K562 (cell line): Measurements from ENCODE around the gene WDR83. TPM values are rescaled to one million over a fixed set of nuclear protein-coding genes. Genes with fewer than 3 reads are reported as not detected.

ENCODE experiments used
- CEBPB ChIP-seq: fragments of 450-650 bp; IDR thresholded peaks from 2 replicates; pipeline ENCODE4 v1.6.1; 2016; ENCODE audit warnings: missing genetic modification characterization, missing compliant biosample characterization
- CREB3 ChIP-seq: fragments of 450-650 bp; conservative IDR thresholded peaks from 2 replicates; pipeline ENCODE4 v1.6.1; 2016; ENCODE audit warnings: missing genetic modification characterization, low read depth, mild to moderate bottlenecking, missing compliant biosample characterization, moderate library complexity
- CSDE1 ChIP-seq, 2 experiments: fragments of 450-650 bp; IDR thresholded peaks; 2 replicates each; pipeline ENCODE4 v1.6.1; 2016; ENCODE audit warnings: mild to moderate bottlenecking in 1 of 2
- E2F1 ChIP-seq: sonication (generic); formaldehyde crosslinking; IDR thresholded peaks from 2 replicates; pipeline ENCODE4 v1.8.1; 2023; ENCODE audit warnings: mild to moderate bottlenecking, missing genetic modification reagents, moderate library complexity
- ELF2 ChIP-seq: fragments of 250-450 bp; sonication (Bioruptor Pico); IDR thresholded peaks from 2 replicates; pipeline ENCODE4 v1.5.0; 2021; ENCODE audit warnings: mild to moderate bottlenecking
- EWSR1 ChIP-seq: fragments of 450-650 bp; IDR thresholded peaks from 2 replicates; pipeline ENCODE4 v1.6.1; 2018; ENCODE audit warnings: borderline replicate concordance, mild to moderate bottlenecking, low read depth, moderate library complexity; ENCODE audit not compliant: partially characterized antibody
- HNRNPUL1 ChIP-seq: fragments of 200-400 bp; formaldehyde crosslinking; IDR thresholded peaks from 2 replicates; pipeline ENCODE4 v1.6.1; 2017; ENCODE audit warnings: low read length
- KDM4B ChIP-seq, 2 experiments: fragments of 450-650 bp in 1 of 2; sonication (generic) in 1 of 2; IDR thresholded peaks; 2 replicates each; pipeline ENCODE4 v1.6.1; 2016 to 2017; ENCODE audit warnings: borderline replicate concordance in 2 of 2, antibody characterized with exemption in 1 of 2, low read depth in 1 of 2, mild to moderate bottlenecking in 1 of 2
- KLF16 ChIP-seq: IDR thresholded peaks from 2 replicates; pipeline ENCODE4 v1.6.1; 2016; ENCODE audit warnings: antibody characterized with exemption
- RFX7 ChIP-seq: fragments of 250-450 bp; sonication (Bioruptor Pico); IDR thresholded peaks from 2 replicates; pipeline ENCODE4 v1.5.1; 2021; ENCODE audit warnings: mild to moderate bottlenecking
- TARDBP ChIP-seq: fragments of 450-650 bp; IDR thresholded peaks from 2 replicates; pipeline ENCODE4 v1.6.1; 2016
- TEAD2 ChIP-seq: fragments of 450-650 bp; IDR thresholded peaks from 2 replicates; pipeline ENCODE4 v1.6.1; 2016; ENCODE audit warnings: missing genetic modification characterization, control low read depth, missing compliant biosample characterization
- TFAP4 ChIP-seq: sonication (generic); formaldehyde crosslinking; IDR thresholded peaks from 2 replicates; pipeline ENCODE4 v1.8.0; 2022; ENCODE audit warnings: missing genetic modification reagents, mild to moderate bottlenecking, moderate library complexity, borderline replicate concordance
- ZC3H4 ChIP-seq: sonication (generic); formaldehyde crosslinking; IDR thresholded peaks from 2 replicates; pipeline ENCODE4 v1.9.0; 2021; ENCODE audit warnings: missing genetic modification reagents, borderline replicate concordance
- ZFX ChIP-seq: sonication (generic); formaldehyde crosslinking; IDR thresholded peaks from 2 replicates; pipeline ENCODE4 v1.8.0; 2022; ENCODE audit warnings: mild to moderate bottlenecking, missing genetic modification reagents, moderate library complexity
- ZNF124 ChIP-seq: sonication (generic); formaldehyde crosslinking; IDR thresholded peaks from 2 replicates; pipeline ENCODE4 v1.8.1; 2022; ENCODE audit warnings: missing genetic modification reagents
- ZNF212 ChIP-seq: fragments of 450-650 bp; formaldehyde crosslinking; IDR thresholded peaks from 2 replicates; pipeline ENCODE4 v1.4.0; 2020; ENCODE audit warnings: mild to moderate bottlenecking
- ZNF23 ChIP-seq: fragments of 250-450 bp; sonication (Bioruptor Pico); IDR thresholded peaks from 2 replicates; pipeline ENCODE4 v1.4.0; 2020; ENCODE audit warnings: mild to moderate bottlenecking
- ZNF347 ChIP-seq: fragments of 450-650 bp; formaldehyde crosslinking; IDR thresholded peaks from 2 replicates; pipeline ENCODE4 v1.4.0; 2020; ENCODE audit warnings: low read depth, mild to moderate bottlenecking, moderate library complexity
- ZNF551 ChIP-seq: fragments of 250-450 bp; sonication (Bioruptor Pico); IDR thresholded peaks from 2 replicates; pipeline ENCODE4 v1.5.0; 2021; ENCODE audit warnings: mild to moderate bottlenecking, moderate library complexity
- ZSCAN32 ChIP-seq: fragments of 450-650 bp; formaldehyde crosslinking; IDR thresholded peaks from 2 replicates; pipeline ENCODE4 v1.4.0; 2020; ENCODE audit warnings: mild to moderate bottlenecking, moderate library complexity
- polyA plus RNA-seq, 8 experiments: library from polyadenylated mRNA; depleted of rRNA in 4 of 8; stranded (reverse) in 5 of 8; unstranded in 3 of 8; fragments of >200 nt; fragmentation: Nextera tagmentation in 2 of 8; fragmentation: Illumina TruSeq in 1 of 8; extraction: Ambion mirVana in 2 of 8; extraction: Trizol in 1 of 8; gene quantifications; 2 replicates each; pipeline versions ENCODE4 v1.2.1 to v1.2.3, GENCODE V29; 2011 to 2014; ENCODE audit warnings: inconsistent platforms in 1 of 8, missing spikeins in 1 of 8
- total RNA-seq, 7 experiments: library from RNA; depleted of rRNA in 6 of 7; stranded (reverse); fragments of >200 nt in 6 of 7; fragmentation: Illumina TruSeq in 2 of 7; extraction: Trizol in 2 of 7; gene quantifications; 2 replicates each; pipeline versions ENCODE4 v1.2.1 to v1.2.3, GENCODE V29; 2011 to 2021; ENCODE audit warnings: low replicate concordance in 1 of 7
- TF ChIP-seq, protein P1 (sequence below): fragments of 200-800 bp; sonication (Bioruptor generic); IDR thresholded peaks from 2 replicates; pipeline ENCODE4 v1.6.1; 2017; ENCODE audit warnings: missing genetic modification characterization, missing compliant biosample characterization
- TF ChIP-seq, protein P2 (sequence below): fragments of 450-650 bp; conservative IDR thresholded peaks from 2 replicates; pipeline ENCODE4 v1.6.1; 2016; ENCODE audit warnings: missing genetic modification characterization, low read depth, mild to moderate bottlenecking, control low read depth, missing compliant biosample characterization

The WDR83 gene
- total and polyA plus RNA-seq, 9 of the 15 experiments (the other 6 are each of a cell fraction or from before 2014, with no cell fraction given), result 0.52 to 21.3 (median 4.2) TPM

DNA sequence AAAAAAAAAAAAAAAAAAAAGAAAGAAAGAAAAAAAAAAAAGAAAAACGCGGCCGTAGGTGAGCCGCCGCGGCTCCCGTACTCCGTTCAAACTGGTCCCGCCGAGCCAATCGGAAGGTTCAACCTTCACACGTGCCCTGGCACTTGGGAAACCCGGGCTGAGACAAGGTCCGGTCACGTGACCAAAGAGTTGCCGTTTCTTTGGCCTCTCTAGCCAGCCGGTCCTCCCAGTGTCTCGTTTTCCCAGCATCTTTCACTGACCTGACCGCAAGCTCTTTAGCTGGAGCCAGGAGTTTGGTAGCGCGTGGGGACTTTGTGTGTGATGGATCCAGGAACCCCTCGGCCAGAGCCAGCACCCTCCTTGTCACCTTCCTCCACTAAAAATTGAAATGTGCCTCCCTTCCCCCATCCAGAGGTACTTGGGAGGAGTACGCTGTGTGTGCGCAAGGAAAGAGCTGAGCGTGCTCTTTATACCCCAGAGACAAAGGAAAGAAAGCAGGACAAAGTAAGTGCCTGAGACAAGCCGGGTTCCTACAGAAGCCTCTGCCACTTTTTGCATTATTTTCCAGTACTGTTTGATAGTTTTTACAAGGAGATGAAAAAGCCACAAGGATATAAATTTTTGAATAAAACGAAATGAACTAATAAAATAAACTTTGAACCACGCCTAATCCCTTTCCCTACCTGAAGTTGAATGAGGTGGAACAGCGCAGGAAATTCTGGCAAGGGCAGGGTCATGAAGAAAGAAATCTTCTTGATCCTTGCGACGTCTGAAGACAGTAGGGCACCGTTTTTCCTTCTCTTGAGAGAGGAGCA, 56.2 kb downstream of the WDR83 start (continued):
- TF ChIP-seq, protein P1, sequence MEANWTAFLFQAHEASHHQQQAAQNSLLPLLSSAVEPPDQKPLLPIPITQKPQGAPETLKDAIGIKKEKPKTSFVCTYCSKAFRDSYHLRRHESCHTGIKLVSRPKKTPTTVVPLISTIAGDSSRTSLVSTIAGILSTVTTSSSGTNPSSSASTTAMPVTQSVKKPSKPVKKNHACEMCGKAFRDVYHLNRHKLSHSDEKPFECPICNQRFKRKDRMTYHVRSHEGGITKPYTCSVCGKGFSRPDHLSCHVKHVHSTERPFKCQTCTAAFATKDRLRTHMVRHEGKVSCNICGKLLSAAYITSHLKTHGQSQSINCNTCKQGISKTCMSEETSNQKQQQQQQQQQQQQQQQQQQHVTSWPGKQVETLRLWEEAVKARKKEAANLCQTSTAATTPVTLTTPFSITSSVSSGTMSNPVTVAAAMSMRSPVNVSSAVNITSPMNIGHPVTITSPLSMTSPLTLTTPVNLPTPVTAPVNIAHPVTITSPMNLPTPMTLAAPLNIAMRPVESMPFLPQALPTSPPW (CRISPR knock-in tag), result no peak; the same call in 1 of the 2 replicates
- no peak for TF ChIP-seq CREB3
- TF ChIP-seq ZNF124 (CRISPR knock-in tag), result no peak
- no peak for TF ChIP-seq TARDBP
- no peak for TF ChIP-seq ELF2 (CRISPR knock-in tag)
- no peak for TF ChIP-seq HNRNPUL1
- TF ChIP-seq E2F1 (CRISPR knock-in tag), result no peak
- no peak for TF ChIP-seq ZSCAN32 (CRISPR knock-in tag)
- TF ChIP-seq, protein P2, sequence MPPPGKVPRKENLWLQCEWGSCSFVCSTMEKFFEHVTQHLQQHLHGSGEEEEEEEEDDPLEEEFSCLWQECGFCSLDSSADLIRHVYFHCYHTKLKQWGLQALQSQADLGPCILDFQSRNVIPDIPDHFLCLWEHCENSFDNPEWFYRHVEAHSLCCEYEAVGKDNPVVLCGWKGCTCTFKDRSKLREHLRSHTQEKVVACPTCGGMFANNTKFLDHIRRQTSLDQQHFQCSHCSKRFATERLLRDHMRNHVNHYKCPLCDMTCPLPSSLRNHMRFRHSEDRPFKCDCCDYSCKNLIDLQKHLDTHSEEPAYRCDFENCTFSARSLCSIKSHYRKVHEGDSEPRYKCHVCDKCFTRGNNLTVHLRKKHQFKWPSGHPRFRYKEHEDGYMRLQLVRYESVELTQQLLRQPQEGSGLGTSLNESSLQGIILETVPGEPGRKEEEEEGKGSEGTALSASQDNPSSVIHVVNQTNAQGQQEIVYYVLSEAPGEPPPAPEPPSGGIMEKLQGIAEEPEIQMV (tag), result no peak
- peak; percentile 67 for TF ChIP-seq TFAP4 (CRISPR knock-in tag)
- no peak for TF ChIP-seq ZNF23 (CRISPR knock-in tag)
- TF ChIP-seq RFX7 (CRISPR knock-in tag), result no peak
- TF ChIP-seq ZC3H4, result no peak
- TF ChIP-seq TEAD2 (tag), result no peak
- TF ChIP-seq EWSR1, result no peak
- peak; percentile 85 for TF ChIP-seq CEBPB (tag)
- no peak; a peak in 1 of 4 replicates for TF ChIP-seq CSDE1 (IDR thresholded peaks at IDR 0.05)
- TF ChIP-seq ZNF551 (CRISPR knock-in tag), result no peak
- no peak; the same call in 1 of the 2 replicates for TF ChIP-seq ZFX (CRISPR knock-in tag)
- TF ChIP-seq ZNF212 (CRISPR knock-in tag), result no peak
- peak; percentile 44; the same call in 1 of the 2 replicates for TF ChIP-seq KLF16
- peak in 1 of 2 experiments; percentile 59; a peak in 1 of 4 replicates for TF ChIP-seq KDM4B (IDR thresholded peaks at IDR 0.05; ENCODE audit: borderline replicate concordance in 2 of 2, low read depth in 1 of 2)
- TF ChIP-seq ZNF347 (CRISPR knock-in tag), result no peak
